Stomach (tissue), 9 donors: ENCODE results near the gene DLG2. TPM values are rescaled to one million over a fixed set of nuclear protein-coding genes. Genes with fewer than 3 reads are reported as not detected.

Experiments
- DNase-seq, 2 donors: peaks; one replicate each; pipeline versions ENCODE4 v3.0.0 to v3.0.0-alpha.2; 2013 to 2019
- H3K27ac ChIP-seq, 5 donors: fragments of 200-600 bp in 4 of 5; sonication (generic) in 4 of 5; one replicate each; pipeline ENCODE4 v1.5.1; 2013 to 2019; ENCODE audit warnings: mild to moderate bottlenecking in 1 of 5, moderate library complexity in 1 of 5
- H3K27me3 ChIP-seq, 3 donors: fragments of 200-600 bp; sonication (generic); one replicate each; pipeline ENCODE4 v1.5.1; 2017 to 2019; ENCODE audit warnings: mixed run types in 1 of 3
- H3K36me3 ChIP-seq, 4 donors: fragments of 200-600 bp; sonication (generic); 1 replicate in 3 of 4; 2 replicates in 1 of 4; pipeline ENCODE4 v1.5.1; 2016 to 2019
- H3K4me1 ChIP-seq, 4 donors: fragments of 200-600 bp; sonication (generic); one replicate each; pipeline ENCODE4 v1.5.1; 2016 to 2019
- H3K4me3 ChIP-seq, 4 donors: fragments of 200-600 bp; sonication (generic) in 3 of 4; one replicate each; pipeline ENCODE4 v1.5.1; 2016 to 2019; ENCODE audit warnings: mild to moderate bottlenecking in 1 of 4
- H3K9me3 ChIP-seq, 4 donors: fragments of 200-600 bp; sonication (generic); one replicate each; pipeline ENCODE4 v1.5.1; 2016 to 2019
- CTCF ChIP-seq, 7 experiments: fragments of 450-650 bp in 4 of 7; fragments of 200-600 bp in 3 of 7; sonication (generic) in 3 of 7; IDR thresholded peaks; one replicate each; pipeline ENCODE4 v1.5.1; 2016 to 2019; ENCODE audit warnings: antibody characterized with exemption in 7 of 7, control low read depth in 2 of 7, mild to moderate bottlenecking in 1 of 7
- EP300 ChIP-seq: sonication (generic); formaldehyde crosslinking; IDR thresholded peaks from one replicate; pipeline ENCODE4 v1.6.1; 2017; ENCODE audit warnings: antibody characterized with exemption
- POLR2A ChIP-seq, 4 donors: fragments of 450-650 bp; IDR thresholded peaks; one replicate each; pipeline ENCODE4 v1.6.1; 2016; ENCODE audit warnings: antibody characterized with exemption in 4 of 4, control low read depth in 2 of 4, mild to moderate bottlenecking in 1 of 4, moderate library complexity in 1 of 4
- POLR2AphosphoS5 ChIP-seq, 3 donors: sonication (generic); formaldehyde crosslinking; IDR thresholded peaks; one replicate each; pipeline ENCODE4 v1.6.1; 2016; ENCODE audit warnings: antibody characterized with exemption in 3 of 3
- WGBS, 5 donors: extraction: QIAGEN DNeasy Blood & Tissue Kit in 3 of 5; methylation state at CpG; one replicate each; pipeline versions ENCODE4 v1.1.5 to v1.1.7; 2013 to 2018; 5-methylcytosine and 5-hydroxymethylcytosine counted together
- intact Hi-C: fragments of 100-400 bp; cut with DNase I; formaldehyde crosslinking; loops from one replicate; pipeline ENCODE4 v1.15.1; 2023; ENCODE audit warnings: low total_unique reads
- polyA plus RNA-seq, 3 donors: library from polyadenylated mRNA; stranded (reverse); fragments of 200-250 nt; gene quantifications; one replicate each; pipeline ENCODE4 v1.2.3, GENCODE V29; 2013
- total RNA-seq, 5 donors: library from RNA; depleted of rRNA; stranded (reverse); fragments of >200 nt; gene quantifications; one replicate each; pipeline versions ENCODE4 v1.1.0 to v1.2.3, GENCODE V29; 2014 to 2016
- donor health status: healthy with polysubstance abuse.
- donor health status: Bipolar disorder and iron deficiency.
- donor health status: healthy.

The DLG2 gene
- total and polyA plus RNA-seq, 8 donors = 1.3 to 19.1 (median 3.5) TPM

GRCh38 chr11:84419616-84420015 lies 1207.5 kb downstream of the DLG2 start:
- Histone ChIP-seq H3K9me3 (no peaks in the 10 kb centered on the region), H3K4me1 (no peaks in the 10 kb centered on the region), H3K27ac (no peak overlapping the region), H3K27me3 (no peaks in the 10 kb centered on the region), H3K36me3 (no peaks in the 10 kb centered on the region), H3K4me3 (no peak overlapping the region)
- TF ChIP-seq POLR2AphosphoS5 (IDR thresholded peaks at IDR 0.05) = no peak
- TF ChIP-seq EP300 = no peak
- no peak for TF ChIP-seq POLR2A (IDR thresholded peaks at IDR 0.05)
- no peak for TF ChIP-seq CTCF (IDR thresholded peaks at IDR 0.05)
- intact Hi-C loops = no loop called here
- DNase-seq = no peak
- WGBS, 5 donors = 58 to 66% (median 59%) methylated on average over 3 of the region's 3 CpGs

GRCh38 chr11:84414920-84415319 lies 1212.2 kb downstream of the DLG2 start:
- Histone ChIP-seq H3K36me3 (no peaks in the 10 kb centered on the region), H3K27me3 (no peaks in the 10 kb centered on the region), H3K4me3 (no peak overlapping the region), H3K9me3 (no peaks in the 10 kb centered on the region), H3K4me1 (no peaks in the 10 kb centered on the region), H3K27ac (no peak overlapping the region)
- DNase-seq = no peak
- intact Hi-C loops = no loop called here
- WGBS, 5 donors = 14 to 41% (median 36%) methylated on average over 1 of the region's 1 CpG
- TF ChIP-seq EP300 (no peak), CTCF (IDR thresholded peaks at IDR 0.05) (no peak), POLR2A (IDR thresholded peaks at IDR 0.05) (no peak)

GRCh38 chr11:84413549-84413948 lies 1213.6 kb downstream of the DLG2 start:
- no peaks in the 10 kb centered on the region for H3K27me3 ChIP-seq

GRCh38 chr11:84412862-84413261 lies 1214.3 kb downstream of the DLG2 start:
- intact Hi-C loops = no loop called here
- H3K36me3 ChIP-seq = no peaks in the 10 kb centered on the region
- TF ChIP-seq POLR2A (IDR thresholded peaks at IDR 0.05) (no peak), CTCF (IDR thresholded peaks at IDR 0.05) (no peak), EP300 (no peak)
- H3K27ac ChIP-seq = no peak overlapping the region
- H3K9me3 ChIP-seq = no peaks in the 10 kb centered on the region
- H3K4me1 ChIP-seq = no peaks in the 10 kb centered on the region
- no peak for DNase-seq
- H3K4me3 ChIP-seq = no peak overlapping the region
- H3K27me3 ChIP-seq = no peaks in the 10 kb centered on the region

More at GRCh38 chr11:84413549-84413948, 1213.6 kb downstream of the DLG2 start:
- H3K36me3 ChIP-seq = no peaks in the 10 kb centered on the region
- DNase-seq = no peak
- intact Hi-C loops = no loop called here
- H3K27ac ChIP-seq = no peak overlapping the region
- no peak for TF ChIP-seq POLR2AphosphoS5 (IDR thresholded peaks at IDR 0.05)
- TF ChIP-seq CTCF (IDR thresholded peaks at IDR 0.05) = no peak
- no peak for TF ChIP-seq POLR2A (IDR thresholded peaks at IDR 0.05)
- no peak for TF ChIP-seq EP300
- H3K9me3 ChIP-seq = no peaks in the 10 kb centered on the region
- H3K4me1 ChIP-seq = no peaks in the 10 kb centered on the region
- no peak overlapping the region for H3K4me3 ChIP-seq

GRCh38 chr11:84408946-84409411 lies 1218.2 kb downstream of the DLG2 start:
- no peak for DNase-seq

More at GRCh38 chr11:84408946-84409411, 1218.2 kb downstream of the DLG2 start:
- H3K27me3 ChIP-seq = no peaks in the 10 kb centered on the region
- intact Hi-C loops = no loop called here
- H3K27ac ChIP-seq = no peak overlapping the region
- 70 to 89% (median 85%) methylated on average over 3 of the region's 3 CpGs for WGBS, 5 donors
- TF ChIP-seq EP300 (no peak), POLR2A (IDR thresholded peaks at IDR 0.05) (no peak), POLR2AphosphoS5 (IDR thresholded peaks at IDR 0.05) (no peak), CTCF (IDR thresholded peaks at IDR 0.05) (no peak)
- H3K4me1 ChIP-seq = no peaks in the 10 kb centered on the region
- H3K9me3 ChIP-seq = no peaks in the 10 kb centered on the region
- no peak overlapping the region for H3K4me3 ChIP-seq
- H3K36me3 ChIP-seq = no peaks in the 10 kb centered on the region
